HG03521 (cell line): Measurements from ENCODE around the gene SPTLC2.
"Not testable (repeated sequence)": the region's sequence is repeated elsewhere in the genome, so short reads cannot be mapped to it uniquely, and the experiment has no call there.

Experiments
- ATAC-seq: cut with Tn5 transposase; IDR thresholded peaks from one replicate; pipeline ENCODE4 v1.9.1; 2021; ENCODE audit warnings: mild to moderate bottlenecking, moderate library complexity; ENCODE audit not compliant: unreplicated experiment

Gene SPTLC2

GRCh38 chr14:77554816-77555599, 61.4 kb downstream of the SPTLC2 start:
- no peak for ATAC-seq

GRCh38 chr14:77554207-77554606, 62.2 kb downstream of the SPTLC2 start:
- ATAC-seq, result no peak

- ATAC-seq, result no peak
Measured at GRCh38 chr14:77549451-77549850, 67.0 kb downstream of the SPTLC2 start.

GRCh38 chr14:77547512-77548180, 68.8 kb downstream of the SPTLC2 start:
- no peak for ATAC-seq

GRCh38 chr14:77545171-77545570, 71.3 kb downstream of the SPTLC2 start:
- not testable (repeated sequence) for ATAC-seq

GRCh38 chr14:77544571-77544970, 71.9 kb downstream of the SPTLC2 start:
- ATAC-seq, result no peak

GRCh38 chr14:77543637-77544334, 72.7 kb downstream of the SPTLC2 start:
- no peak for ATAC-seq

GRCh38 chr14:77543240-77543551, 73.2 kb downstream of the SPTLC2 start:
- no peak for ATAC-seq

- no peak for ATAC-seq
Measured at GRCh38 chr14:77542421-77543239, 73.8 kb downstream of the SPTLC2 start.

- no peak for ATAC-seq
Measured at GRCh38 chr14:77541905-77542304, 74.5 kb downstream of the SPTLC2 start.

GRCh38 chr14:77536951-77537350, 79.5 kb downstream of the SPTLC2 start:
- ATAC-seq, result not testable (repeated sequence)

GRCh38 chr14:77531071-77531470, 85.4 kb downstream of the SPTLC2 start:
- ATAC-seq, result no peak

GRCh38 chr14:77529963-77530362, 86.5 kb downstream of the SPTLC2 start:
- no peak for ATAC-seq

- ATAC-seq, result no peak
Measured at GRCh38 chr14:77529213-77529612, 87.2 kb downstream of the SPTLC2 start.

- not testable (repeated sequence) for ATAC-seq
Measured at GRCh38 chr14:77528701-77529100, 87.7 kb downstream of the SPTLC2 start.

- no peak for ATAC-seq
Measured at GRCh38 chr14:77526266-77526665, 90.2 kb downstream of the SPTLC2 start.

- no peak for ATAC-seq
Measured at GRCh38 chr14:77524536-77524935, 91.9 kb downstream of the SPTLC2 start.

- ATAC-seq, result no peak
Measured at GRCh38 chr14:77523109-77523508, 93.3 kb downstream of the SPTLC2 start.

- no peak for ATAC-seq
Measured at GRCh38 chr14:77520555-77520954, 95.9 kb downstream of the SPTLC2 start.

- no peak for ATAC-seq
Measured at GRCh38 chr14:77516126-77516525, 100.3 kb downstream of the SPTLC2 start.
